GM21526 (cell line): ENCODE results near the gene STK25.
"Not testable (repeated sequence)": the region's sequence is repeated elsewhere in the genome, so short reads cannot be mapped to it uniquely, and the experiment has no call there.

Source experiments
- ATAC-seq: cut with Tn5 transposase; IDR thresholded peaks from one replicate; pipeline ENCODE4 v1.9.1; 2021; ENCODE audit warnings: moderate library complexity; ENCODE audit not compliant: unreplicated experiment, low FRiP score

STK25 gene

DNA sequence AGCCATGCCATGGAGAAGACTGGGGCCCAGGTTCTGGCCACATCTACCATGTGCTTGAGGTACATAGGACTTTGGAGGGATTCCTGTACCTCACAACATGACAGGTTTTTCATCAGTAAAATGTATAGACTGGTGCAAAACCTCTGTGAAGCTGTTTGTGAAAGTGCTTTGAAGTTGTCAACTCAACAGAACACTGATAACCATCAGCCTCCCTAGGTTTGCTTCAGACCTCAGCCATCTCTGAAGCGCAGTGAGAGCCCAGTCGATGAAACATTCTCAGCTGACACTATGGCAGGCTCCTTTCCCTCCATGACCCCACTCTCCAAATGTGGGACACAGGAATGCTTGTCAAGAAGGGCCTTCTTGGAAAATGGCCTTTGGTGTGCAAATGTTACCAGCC lies 38.6 kb downstream of the STK25 start:
- no peak for ATAC-seq

- ATAC-seq = no peak
Measured at GRCh38 chr2:241468476-241468781, 40.0 kb downstream of the STK25 start.

- no peak for ATAC-seq
Measured at GRCh38 chr2:241467777-241468475, 40.5 kb downstream of the STK25 start.

GRCh38 chr2:241466230-241466629 lies 42.2 kb downstream of the STK25 start:
- no peak for ATAC-seq

DNA sequence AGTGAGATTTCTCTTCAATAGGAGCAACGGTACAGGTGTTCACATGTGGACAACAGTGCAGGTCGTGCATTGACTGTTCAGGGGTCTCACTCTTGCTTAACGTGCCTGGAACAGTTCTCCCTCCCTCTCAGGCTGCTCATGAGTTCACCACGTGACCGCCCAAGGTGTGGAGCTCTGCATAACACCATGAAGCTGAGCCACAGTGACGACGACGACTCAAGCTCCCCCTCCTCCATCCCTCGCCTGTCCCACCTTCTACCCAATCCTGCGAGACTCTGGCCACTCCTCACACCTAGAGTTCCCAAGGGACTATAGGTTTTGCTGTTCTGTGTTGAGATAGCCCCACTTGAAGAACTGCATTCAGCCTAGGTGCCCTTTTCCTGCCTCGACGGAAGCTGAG lies 42.8 kb downstream of the STK25 start:
- ATAC-seq = no peak

GRCh38 chr2:241463276-241464135 lies 44.9 kb downstream of the STK25 start:
- ATAC-seq = no peak

GRCh38 chr2:241461693-241462677 lies 46.4 kb downstream of the STK25 start:
- ATAC-seq = no peak

DNA sequence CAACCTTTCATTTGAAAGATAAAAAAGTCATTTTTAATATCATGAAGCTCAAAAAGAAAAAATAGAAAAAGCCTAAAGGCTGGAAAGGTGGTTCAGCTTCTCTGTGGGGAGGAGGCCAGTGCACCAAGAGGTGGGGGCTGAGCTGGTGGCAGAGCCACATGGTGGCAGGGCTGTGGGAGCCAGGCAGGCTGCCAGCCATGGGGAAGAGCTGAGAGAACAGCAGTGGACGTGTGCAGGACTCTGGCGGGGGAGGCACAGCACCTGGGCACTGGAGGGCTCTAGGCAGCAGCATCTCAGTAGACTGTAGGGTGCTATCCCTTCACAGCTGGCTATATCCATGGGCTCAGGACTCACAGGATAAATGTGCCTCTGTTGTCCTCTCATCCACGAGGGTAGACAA lies 47.8 kb downstream of the STK25 start:
- ATAC-seq = no peak

DNA sequence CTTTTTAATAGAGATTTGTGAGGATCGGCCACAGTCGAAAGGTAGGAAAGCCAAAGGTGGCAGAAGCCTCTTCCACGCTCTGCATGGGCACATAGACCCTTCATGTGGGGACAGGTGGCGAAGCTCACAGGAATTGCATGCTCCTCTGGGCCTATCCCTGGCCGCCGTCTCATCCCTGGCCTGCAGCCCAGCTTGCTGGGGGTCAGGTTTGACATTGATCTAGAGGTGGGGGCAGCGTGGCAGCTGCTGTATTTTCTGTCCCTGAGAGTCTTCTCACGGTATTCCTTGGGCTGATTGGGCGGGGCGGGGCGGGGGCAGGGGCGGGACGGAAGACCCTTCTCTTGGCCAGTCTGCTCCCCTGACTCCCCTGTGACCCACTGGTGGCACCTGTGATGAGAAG lies 48.9 kb downstream of the STK25 start:
- ATAC-seq = no peak

DNA sequence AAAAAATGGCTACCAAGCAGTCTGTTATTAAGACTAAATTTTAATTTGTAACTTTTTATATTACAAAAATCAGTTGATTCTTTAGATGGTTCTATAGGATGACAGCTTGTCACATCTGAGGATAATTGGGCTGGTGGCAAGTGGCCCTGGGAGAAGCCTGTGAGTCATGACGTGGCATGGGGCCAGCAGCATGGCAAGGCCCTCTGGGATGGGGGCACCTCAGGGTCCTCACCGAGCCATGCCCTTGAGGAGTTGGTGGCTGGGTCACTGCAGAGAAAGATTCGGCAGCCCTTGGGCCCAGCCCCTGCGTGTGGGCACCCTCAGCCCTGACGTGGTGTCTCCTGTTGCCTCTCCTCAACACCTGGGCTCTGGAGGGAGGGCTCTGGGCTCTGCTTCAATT lies 49.7 kb downstream of the STK25 start:
- no peak for ATAC-seq

DNA sequence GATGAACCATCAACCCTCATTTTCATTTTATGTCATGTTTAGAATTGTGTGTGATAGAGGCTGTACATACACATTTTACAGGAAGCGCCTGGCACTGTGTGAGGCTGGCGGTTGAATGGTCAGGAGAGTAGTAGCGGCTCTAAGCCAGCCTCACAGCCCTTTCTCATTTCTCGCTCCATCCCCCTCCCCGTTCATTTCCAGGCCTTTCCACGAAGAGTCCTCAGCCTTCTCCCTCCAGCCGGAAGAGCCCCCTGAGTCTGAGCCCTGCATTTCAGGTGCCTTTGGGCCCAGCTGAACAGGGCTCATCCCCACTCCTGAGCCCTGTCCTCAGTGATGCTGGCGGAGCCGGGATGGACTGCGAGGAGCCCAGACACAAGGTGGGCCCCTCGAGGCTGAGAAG lies 51.8 kb downstream of the STK25 start:
- no peak for ATAC-seq

- ATAC-seq = no peak
Measured at GRCh38 chr2:241454837-241455485, 53.4 kb downstream of the STK25 start.

DNA sequence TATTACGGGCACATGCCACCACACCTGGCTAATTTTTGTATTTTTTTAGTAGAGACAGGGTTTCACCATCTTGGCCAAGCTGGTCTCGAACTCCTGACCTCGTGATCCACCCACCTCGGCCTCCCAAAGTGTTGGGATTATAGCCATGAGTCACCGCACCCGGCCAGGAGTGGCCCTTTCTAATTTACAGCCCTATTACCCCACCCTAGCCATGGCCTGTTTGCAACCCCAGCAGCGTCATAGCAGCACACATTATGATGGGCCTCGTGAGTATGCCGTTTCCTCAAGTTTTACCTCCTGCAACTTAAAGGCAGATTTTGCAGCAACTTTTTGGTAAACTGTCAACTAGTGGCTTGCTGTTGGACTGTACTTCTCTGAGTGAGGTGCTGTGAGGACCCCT lies 54.5 kb downstream of the STK25 start:
- not testable (repeated sequence) for ATAC-seq

- ATAC-seq = no peak
Measured at GRCh38 chr2:241451840-241452506, 56.4 kb downstream of the STK25 start.

DNA sequence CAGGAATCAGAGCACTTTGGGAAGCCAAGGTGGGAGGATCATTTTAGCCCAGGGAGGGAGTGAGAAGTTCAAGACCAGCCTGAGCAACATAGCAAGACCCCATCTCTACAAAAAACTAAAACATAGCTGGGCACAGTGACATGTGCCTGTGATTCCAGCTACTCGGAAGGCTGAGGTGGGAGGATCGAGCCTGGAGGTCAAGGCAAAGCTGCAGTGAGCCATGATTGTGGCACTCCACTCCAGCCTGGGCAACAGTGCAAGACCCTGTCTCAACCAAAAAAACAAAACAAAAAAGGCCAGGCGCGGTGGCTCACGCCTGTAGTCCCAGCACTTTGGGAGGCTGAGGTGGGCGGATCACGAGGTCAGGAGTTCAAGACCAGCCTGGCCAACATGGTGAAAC lies 58.3 kb downstream of the STK25 start:
- not testable (repeated sequence) for ATAC-seq

DNA sequence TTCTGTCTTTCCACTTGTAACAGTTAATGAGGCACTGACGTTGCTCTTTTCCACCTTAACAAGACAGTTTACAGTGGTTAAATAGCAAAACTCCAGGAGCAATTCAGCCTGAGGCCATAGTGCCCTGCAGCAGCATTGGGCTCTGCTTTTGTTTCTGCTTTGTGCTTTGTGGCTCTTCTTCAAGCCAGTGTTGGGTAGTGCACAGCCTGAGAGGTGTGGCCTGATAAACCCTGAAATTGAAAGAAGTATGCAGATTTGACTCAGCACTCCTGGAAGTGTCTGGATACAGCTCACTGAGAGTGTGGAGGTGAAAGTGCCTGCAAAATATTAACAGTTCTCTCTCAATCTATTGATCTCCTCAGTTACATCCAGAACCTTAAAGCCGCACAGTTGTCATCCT lies 63.0 kb downstream of the STK25 start:
- ATAC-seq = no peak

GRCh38 chr2:241443486-241444223 lies 64.7 kb downstream of the STK25 start:
- ATAC-seq = no peak
